Measurements from ENCODE around the gene HAVCR1. TPM values are rescaled to one million over a fixed set of nuclear protein-coding genes. Genes with fewer than 3 reads are reported as not detected.

The HAVCR1 gene
- total RNA-seq, 1 experiment from 2014 or later: not detected

DNA sequence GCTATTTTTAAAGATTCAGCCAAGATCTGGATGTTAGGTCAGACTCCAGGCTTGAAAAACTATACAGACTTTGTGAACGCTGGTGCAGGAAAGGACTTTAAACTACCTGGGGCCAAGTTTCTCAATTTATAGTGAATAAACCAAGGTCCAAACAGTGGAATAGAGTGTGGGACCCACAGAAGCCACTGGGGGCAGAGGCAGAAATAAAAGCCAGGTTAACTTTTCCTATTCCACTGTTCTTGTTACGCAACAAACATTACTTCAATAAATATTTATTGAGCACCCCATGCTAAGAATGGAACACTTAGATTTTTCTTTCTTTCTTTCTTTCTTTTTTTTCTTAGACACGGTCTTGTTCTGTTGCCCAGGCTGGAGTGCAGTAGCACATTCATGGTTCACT, 11.0 kb upstream of the HAVCR1 start (continued):
- TF ChIP-seq, protein P1, sequence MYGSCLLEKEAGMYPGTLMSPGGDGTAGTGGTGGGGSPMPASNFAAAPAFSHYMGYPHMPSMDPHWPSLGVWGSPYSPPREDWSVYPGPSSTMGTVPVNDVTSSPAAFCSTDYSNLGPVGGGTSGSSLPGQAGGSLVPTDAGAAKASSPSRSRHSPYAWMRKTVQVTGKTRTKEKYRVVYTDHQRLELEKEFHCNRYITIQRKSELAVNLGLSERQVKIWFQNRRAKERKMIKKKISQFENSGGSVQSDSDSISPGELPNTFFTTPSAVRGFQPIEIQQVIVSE (CRISPR knock-in tag; IDR thresholded peaks at IDR 0.05; ENCODE audit: borderline replicate concordance): no peak
- TF ChIP-seq, protein P2, sequence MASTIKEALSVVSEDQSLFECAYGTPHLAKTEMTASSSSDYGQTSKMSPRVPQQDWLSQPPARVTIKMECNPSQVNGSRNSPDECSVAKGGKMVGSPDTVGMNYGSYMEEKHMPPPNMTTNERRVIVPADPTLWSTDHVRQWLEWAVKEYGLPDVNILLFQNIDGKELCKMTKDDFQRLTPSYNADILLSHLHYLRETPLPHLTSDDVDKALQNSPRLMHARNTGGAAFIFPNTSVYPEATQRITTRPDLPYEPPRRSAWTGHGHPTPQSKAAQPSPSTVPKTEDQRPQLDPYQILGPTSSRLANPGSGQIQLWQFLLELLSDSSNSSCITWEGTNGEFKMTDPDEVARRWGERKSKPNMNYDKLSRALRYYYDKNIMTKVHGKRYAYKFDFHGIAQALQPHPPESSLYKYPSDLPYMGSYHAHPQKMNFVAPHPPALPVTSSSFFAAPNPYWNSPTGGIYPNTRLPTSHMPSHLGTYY (CRISPR knock-in tag; IDR thresholded peaks at IDR 0.05): no peak
- TF ChIP-seq SMAD4 (CRISPR knock-in tag; IDR thresholded peaks at IDR 0.05) (no peak), JUN (CRISPR knock-in tag; IDR thresholded peaks at IDR 0.05) (no peak), CREB1 (CRISPR knock-in tag; IDR thresholded peaks at IDR 0.05) (no peak)
- TF ChIP-seq, protein P3, sequence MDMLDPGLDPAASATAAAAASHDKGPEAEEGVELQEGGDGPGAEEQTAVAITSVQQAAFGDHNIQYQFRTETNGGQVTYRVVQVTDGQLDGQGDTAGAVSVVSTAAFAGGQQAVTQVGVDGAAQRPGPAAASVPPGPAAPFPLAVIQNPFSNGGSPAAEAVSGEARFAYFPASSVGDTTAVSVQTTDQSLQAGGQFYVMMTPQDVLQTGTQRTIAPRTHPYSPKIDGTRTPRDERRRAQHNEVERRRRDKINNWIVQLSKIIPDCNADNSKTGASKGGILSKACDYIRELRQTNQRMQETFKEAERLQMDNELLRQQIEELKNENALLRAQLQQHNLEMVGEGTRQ (CRISPR knock-in tag; IDR thresholded peaks at IDR 0.05): no peak
- TF ChIP-seq, protein P4, sequence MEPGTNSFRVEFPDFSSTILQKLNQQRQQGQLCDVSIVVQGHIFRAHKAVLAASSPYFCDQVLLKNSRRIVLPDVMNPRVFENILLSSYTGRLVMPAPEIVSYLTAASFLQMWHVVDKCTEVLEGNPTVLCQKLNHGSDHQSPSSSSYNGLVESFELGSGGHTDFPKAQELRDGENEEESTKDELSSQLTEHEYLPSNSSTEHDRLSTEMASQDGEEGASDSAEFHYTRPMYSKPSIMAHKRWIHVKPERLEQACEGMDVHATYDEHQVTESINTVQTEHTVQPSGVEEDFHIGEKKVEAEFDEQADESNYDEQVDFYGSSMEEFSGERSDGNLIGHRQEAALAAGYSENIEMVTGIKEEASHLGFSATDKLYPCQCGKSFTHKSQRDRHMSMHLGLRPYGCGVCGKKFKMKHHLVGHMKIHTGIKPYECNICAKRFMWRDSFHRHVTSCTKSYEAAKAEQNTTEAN (CRISPR knock-in tag; IDR thresholded peaks at IDR 0.05): no peak
- TF ChIP-seq, protein P5, sequence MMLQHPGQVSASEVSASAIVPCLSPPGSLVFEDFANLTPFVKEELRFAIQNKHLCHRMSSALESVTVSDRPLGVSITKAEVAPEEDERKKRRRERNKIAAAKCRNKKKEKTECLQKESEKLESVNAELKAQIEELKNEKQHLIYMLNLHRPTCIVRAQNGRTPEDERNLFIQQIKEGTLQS (CRISPR knock-in tag; conservative IDR thresholded peaks at IDR 0.05): no peak

DNA sequence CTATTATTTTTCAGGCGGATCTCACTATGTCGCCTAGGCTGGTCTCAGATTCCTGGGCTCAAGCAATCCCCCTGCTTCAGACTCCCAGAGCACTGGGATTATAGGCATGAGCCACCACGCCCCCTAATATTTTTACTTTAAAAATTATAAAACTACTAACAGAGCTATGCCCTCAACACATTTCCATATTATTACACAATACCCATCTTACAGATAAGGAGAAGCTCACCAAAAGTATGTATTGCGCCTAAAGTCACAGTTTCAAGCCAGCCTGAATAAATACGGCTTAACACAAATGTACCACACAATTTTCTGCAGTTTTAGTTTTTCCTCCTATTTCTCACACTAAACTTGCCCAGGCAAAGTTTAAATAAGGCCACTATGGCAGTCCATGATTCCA, 9.9 kb upstream of the HAVCR1 start:
- DNase-seq (ENCODE audit: low spot score) (no peak), ATAC-seq (no peak)
- Mint-ChIP-seq H3K27me3 (ENCODE audit: low read depth) (no peaks in the 10 kb centered on the region), H3K4me3 (no peak overlapping the region), H3K4me1 (peaks cover 6% of the 10 kb centered on the region; the same call in 1 of the 2 replicates), H3K36me3 (no peaks in the 10 kb centered on the region), H3K9me3 (no peaks in the 10 kb centered on the region), H3K27ac (no peak overlapping the region)
- POLR2A ChIA-PET: no interaction called here
- CTCF ChIA-PET: no interaction called here
- TF ChIP-seq, protein P6, sequence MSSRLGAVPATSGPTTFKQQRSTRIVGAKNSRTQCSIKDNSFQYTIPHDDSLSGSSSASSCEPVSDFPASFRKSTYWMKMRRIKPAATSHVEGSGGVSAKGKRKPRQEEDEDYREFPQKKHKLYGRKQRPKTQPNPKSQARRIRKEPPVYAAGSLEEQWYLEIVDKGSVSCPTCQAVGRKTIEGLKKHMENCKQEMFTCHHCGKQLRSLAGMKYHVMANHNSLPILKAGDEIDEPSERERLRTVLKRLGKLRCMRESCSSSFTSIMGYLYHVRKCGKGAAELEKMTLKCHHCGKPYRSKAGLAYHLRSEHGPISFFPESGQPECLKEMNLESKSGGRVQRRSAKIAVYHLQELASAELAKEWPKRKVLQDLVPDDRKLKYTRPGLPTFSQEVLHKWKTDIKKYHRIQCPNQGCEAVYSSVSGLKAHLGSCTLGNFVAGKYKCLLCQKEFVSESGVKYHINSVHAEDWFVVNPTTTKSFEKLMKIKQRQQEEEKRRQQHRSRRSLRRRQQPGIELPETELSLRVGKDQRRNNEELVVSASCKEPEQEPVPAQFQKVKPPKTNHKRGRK (CRISPR knock-in tag; IDR thresholded peaks at IDR 0.05; ENCODE audit: borderline replicate concordance): no peak
- TF ChIP-seq KAT7 (CRISPR knock-in tag; IDR thresholded peaks at IDR 0.05; ENCODE audit: borderline replicate concordance) (no peak), CREM (CRISPR knock-in tag; IDR thresholded peaks at IDR 0.05) (no peak), ZNF263 (CRISPR knock-in tag; IDR thresholded peaks at IDR 0.05; ENCODE audit: low read depth) (no peak), ETV6 (CRISPR knock-in tag; IDR thresholded peaks at IDR 0.05) (no peak), TEAD4 (CRISPR knock-in tag; IDR thresholded peaks at IDR 0.05) (no peak), CBFB (CRISPR knock-in tag; IDR thresholded peaks at IDR 0.05; ENCODE audit: low read depth) (no peak), FOXK1 (CRISPR knock-in tag; IDR thresholded peaks at IDR 0.05) (no peak), NR2C2 (CRISPR knock-in tag; IDR thresholded peaks at IDR 0.05) (no peak)
- TF ChIP-seq, protein P7, sequence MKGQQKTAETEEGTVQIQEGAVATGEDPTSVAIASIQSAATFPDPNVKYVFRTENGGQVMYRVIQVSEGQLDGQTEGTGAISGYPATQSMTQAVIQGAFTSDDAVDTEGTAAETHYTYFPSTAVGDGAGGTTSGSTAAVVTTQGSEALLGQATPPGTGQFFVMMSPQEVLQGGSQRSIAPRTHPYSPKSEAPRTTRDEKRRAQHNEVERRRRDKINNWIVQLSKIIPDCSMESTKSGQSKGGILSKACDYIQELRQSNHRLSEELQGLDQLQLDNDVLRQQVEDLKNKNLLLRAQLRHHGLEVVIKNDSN (CRISPR knock-in tag; IDR thresholded peaks at IDR 0.05): no peak
- TF ChIP-seq, protein P8, sequence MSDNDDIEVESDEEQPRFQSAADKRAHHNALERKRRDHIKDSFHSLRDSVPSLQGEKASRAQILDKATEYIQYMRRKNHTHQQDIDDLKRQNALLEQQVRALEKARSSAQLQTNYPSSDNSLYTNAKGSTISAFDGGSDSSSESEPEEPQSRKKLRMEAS (CRISPR knock-in tag; IDR thresholded peaks at IDR 0.05): no peak
- TF ChIP-seq, protein P9, sequence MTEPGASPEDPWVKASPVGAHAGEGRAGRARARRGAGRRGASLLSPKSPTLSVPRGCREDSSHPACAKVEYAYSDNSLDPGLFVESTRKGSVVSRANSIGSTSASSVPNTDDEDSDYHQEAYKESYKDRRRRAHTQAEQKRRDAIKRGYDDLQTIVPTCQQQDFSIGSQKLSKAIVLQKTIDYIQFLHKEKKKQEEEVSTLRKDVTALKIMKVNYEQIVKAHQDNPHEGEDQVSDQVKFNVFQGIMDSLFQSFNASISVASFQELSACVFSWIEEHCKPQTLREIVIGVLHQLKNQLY (CRISPR knock-in tag; IDR thresholded peaks at IDR 0.05): no peak
- TF ChIP-seq, protein P10, sequence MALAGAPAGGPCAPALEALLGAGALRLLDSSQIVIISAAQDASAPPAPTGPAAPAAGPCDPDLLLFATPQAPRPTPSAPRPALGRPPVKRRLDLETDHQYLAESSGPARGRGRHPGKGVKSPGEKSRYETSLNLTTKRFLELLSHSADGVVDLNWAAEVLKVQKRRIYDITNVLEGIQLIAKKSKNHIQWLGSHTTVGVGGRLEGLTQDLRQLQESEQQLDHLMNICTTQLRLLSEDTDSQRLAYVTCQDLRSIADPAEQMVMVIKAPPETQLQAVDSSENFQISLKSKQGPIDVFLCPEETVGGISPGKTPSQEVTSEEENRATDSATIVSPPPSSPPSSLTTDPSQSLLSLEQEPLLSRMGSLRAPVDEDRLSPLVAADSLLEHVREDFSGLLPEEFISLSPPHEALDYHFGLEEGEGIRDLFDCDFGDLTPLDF (CRISPR knock-in tag; IDR thresholded peaks at IDR 0.05): no peak
- TF ChIP-seq, protein P3 (CRISPR knock-in tag; IDR thresholded peaks at IDR 0.05): no peak
- TF ChIP-seq, protein P11, sequence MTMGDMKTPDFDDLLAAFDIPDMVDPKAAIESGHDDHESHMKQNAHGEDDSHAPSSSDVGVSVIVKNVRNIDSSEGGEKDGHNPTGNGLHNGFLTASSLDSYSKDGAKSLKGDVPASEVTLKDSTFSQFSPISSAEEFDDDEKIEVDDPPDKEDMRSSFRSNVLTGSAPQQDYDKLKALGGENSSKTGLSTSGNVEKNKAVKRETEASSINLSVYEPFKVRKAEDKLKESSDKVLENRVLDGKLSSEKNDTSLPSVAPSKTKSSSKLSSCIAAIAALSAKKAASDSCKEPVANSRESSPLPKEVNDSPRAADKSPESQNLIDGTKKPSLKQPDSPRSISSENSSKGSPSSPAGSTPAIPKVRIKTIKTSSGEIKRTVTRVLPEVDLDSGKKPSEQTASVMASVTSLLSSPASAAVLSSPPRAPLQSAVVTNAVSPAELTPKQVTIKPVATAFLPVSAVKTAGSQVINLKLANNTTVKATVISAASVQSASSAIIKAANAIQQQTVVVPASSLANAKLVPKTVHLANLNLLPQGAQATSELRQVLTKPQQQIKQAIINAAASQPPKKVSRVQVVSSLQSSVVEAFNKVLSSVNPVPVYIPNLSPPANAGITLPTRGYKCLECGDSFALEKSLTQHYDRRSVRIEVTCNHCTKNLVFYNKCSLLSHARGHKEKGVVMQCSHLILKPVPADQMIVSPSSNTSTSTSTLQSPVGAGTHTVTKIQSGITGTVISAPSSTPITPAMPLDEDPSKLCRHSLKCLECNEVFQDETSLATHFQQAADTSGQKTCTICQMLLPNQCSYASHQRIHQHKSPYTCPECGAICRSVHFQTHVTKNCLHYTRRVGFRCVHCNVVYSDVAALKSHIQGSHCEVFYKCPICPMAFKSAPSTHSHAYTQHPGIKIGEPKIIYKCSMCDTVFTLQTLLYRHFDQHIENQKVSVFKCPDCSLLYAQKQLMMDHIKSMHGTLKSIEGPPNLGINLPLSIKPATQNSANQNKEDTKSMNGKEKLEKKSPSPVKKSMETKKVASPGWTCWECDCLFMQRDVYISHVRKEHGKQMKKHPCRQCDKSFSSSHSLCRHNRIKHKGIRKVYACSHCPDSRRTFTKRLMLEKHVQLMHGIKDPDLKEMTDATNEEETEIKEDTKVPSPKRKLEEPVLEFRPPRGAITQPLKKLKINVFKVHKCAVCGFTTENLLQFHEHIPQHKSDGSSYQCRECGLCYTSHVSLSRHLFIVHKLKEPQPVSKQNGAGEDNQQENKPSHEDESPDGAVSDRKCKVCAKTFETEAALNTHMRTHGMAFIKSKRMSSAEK (CRISPR knock-in tag; IDR thresholded peaks at IDR 0.05; ENCODE audit: borderline replicate concordance): no peak
